Stimulated activated CD4-positive, alpha-beta T cell treated with anti-CD3 and anti-CD28 coated beads, Interleukin-1b, Interleukin-23, amount 100 ng/mL, for 1 hour (primary cell): ENCODE results near the gene CNNM4.

ENCODE experiments used
- DNase-seq, 2 donors: peaks; one replicate each; pipeline ENCODE4 v3.0.0-alpha.2; 2020; ENCODE audit warnings: low read depth in 2 of 2

CNNM4 gene

GRCh38 chr2:96760036-96760985, at the start of gene CNNM4:
Gene CNNM4, plus strand, starts transcription at chr2:96760902. Its CDS starts 98 bp downstream, at chr2:96761000.
- DNase-seq = peak; percentile 79 to 80

GRCh38 chr2:96710985-96711384, 49.7 kb upstream of the CNNM4 start:
- no peak for DNase-seq

GRCh38 chr2:96715658-96716057, 45.0 kb upstream of the CNNM4 start:
- no peak for DNase-seq

- DNase-seq = no peak
These were observed 44.3 kb upstream of the CNNM4 start for GRCh38 chr2:96716388-96716787.

- DNase-seq = no peak
These were observed 34.6 kb upstream of the CNNM4 start for GRCh38 chr2:96726131-96726530.

- DNase-seq = no peak
These were observed 33.3 kb upstream of the CNNM4 start for GRCh38 chr2:96727431-96727830.

GRCh38 chr2:96729748-96730147, 31.0 kb upstream of the CNNM4 start:
- no peak for DNase-seq

- no peak for DNase-seq
These were observed 30.5 kb upstream of the CNNM4 start for GRCh38 chr2:96730212-96730611.

- no peak for DNase-seq
These were observed 26.8 kb upstream of the CNNM4 start for GRCh38 chr2:96733931-96734330.

- DNase-seq = no peak
These were observed 25.7 kb upstream of the CNNM4 start for GRCh38 chr2:96734880-96735583.

GRCh38 chr2:96737251-96737650, 23.5 kb upstream of the CNNM4 start:
- DNase-seq = no peak

- DNase-seq = no peak
These were observed 22.9 kb upstream of the CNNM4 start for GRCh38 chr2:96737831-96738230.

- no peak for DNase-seq
These were observed 21.5 kb upstream of the CNNM4 start for GRCh38 chr2:96739076-96739632.

- DNase-seq = peak; percentile 87 to 92
These were observed 20.9 kb upstream of the CNNM4 start, which contains the start of gene LMAN2L for GRCh38 chr2:96739633-96740428. Gene LMAN2L, minus strand, starts transcription at chr2:96740064. Its CDS starts 24 bp downstream, at chr2:96740040.

- no peak for DNase-seq
These were observed 13.6 kb upstream of the CNNM4 start for GRCh38 chr2:96747061-96747617.

GRCh38 chr2:96751800-96752199, 8.9 kb upstream of the CNNM4 start:
- no peak for DNase-seq

- no peak for DNase-seq
These were observed 6.9 kb upstream of the CNNM4 start for GRCh38 chr2:96753661-96754282.

GRCh38 chr2:96754317-96754716, 6.4 kb upstream of the CNNM4 start:
- no peak for DNase-seq

- no peak for DNase-seq
These were observed 3.8 kb upstream of the CNNM4 start for GRCh38 chr2:96756788-96757476.

- DNase-seq = no peak
These were observed 3.2 kb upstream of the CNNM4 start for GRCh38 chr2:96757477-96757860.
